ENCODE measurements around the gene KLK14.

KLK14 gene

DNA sequence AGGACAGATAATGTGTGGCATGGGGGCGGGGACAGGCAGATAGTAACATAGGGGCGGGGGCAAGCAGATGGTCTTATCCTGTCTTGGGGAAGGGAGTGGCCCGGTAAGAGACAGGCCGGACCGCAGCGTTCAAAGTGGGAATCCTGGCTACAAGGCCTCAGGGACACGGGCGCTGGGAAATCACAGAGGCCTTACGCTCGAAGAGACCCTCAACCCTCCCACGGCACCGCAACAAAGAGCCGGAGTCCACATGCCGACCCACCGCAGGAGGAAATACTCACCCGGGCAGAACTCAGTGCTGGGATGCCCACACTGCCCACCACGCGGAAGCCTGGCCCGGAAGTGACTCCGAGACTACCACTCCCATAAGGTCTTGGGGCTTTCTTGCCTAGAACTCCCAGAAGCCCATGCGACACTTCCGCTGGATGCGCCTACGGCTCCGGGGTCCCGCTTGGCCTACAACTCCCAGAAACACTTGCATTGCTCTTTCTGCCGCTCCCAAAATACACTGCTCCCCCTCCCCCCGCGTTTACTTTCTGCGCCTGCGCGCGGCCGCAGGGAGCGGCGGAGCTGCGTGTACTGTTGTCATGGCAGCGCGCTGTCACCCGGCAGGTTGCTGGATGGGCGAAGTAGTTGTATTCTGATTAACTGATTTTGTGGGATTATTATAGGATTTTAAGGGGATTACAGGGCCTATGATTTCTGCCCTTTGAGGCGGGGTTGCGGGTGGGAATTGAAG is 25.5 kb upstream of the KLK14 start, which contains the start of gene CTU1:
Gene CTU1 (minus strand): TSS at position 344 of the 739 bp plus-strand sequence. CDS start 3,840 bp downstream, outside the sequence.
- in situ Hi-C loops (cut with MboI; ENCODE audit: low sequenced_read_pairs), result no loop called here

GRCh38 chr19:51107406-51108065 is 24.8 kb upstream of the KLK14 start:
- in situ Hi-C loops (cut with MboI; ENCODE audit: low sequenced_read_pairs), result no loop called here

DNA sequence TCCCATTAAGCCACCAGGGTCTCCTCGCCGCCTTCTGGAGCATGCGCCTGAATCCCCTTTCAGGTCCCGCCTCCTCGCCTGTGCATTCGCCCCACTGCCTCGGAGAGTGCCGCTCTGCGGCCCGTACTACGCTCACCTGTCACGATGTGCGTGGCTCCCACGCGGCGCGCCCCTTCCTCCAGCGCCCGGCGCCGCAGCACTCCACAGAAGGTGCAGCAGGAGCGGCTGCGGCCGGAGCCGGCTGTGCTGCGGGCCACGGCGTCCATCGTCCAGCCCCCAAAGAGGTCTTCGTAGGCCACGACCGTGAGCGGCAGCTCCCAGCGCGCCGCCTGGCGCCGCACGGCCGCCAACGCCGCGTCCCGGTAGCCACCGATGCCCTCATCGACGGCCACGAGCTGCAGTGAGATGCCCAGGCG is 21.2 kb upstream of the KLK14 start:
- in situ Hi-C loops (cut with MboI; ENCODE audit: low sequenced_read_pairs), result no loop called here

DNA sequence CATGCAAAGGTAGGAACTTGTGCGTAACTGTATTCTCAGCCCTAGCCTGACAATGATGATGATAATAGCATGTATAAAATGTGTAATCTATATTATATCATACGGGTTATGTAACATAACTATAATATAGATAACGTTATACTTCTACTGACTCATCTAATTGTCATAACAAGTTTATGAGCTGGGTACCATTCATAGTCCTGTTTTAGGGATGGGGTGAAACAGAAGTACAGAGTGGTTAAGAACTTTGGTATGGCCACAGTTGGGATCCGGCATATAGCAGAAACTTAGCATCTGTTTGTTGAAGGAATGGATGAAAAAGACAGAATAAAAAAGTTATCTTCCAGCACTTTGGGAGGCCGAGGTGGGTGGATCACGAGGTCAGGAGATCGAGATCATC is 20.3 kb upstream of the KLK14 start:
- in situ Hi-C loops (cut with MboI; ENCODE audit: low sequenced_read_pairs), result no loop called here

GRCh38 chr19:51101171-51101865 is 18.6 kb upstream of the KLK14 start:
- in situ Hi-C loops (cut with MboI; ENCODE audit: low sequenced_read_pairs), result no loop called here

DNA sequence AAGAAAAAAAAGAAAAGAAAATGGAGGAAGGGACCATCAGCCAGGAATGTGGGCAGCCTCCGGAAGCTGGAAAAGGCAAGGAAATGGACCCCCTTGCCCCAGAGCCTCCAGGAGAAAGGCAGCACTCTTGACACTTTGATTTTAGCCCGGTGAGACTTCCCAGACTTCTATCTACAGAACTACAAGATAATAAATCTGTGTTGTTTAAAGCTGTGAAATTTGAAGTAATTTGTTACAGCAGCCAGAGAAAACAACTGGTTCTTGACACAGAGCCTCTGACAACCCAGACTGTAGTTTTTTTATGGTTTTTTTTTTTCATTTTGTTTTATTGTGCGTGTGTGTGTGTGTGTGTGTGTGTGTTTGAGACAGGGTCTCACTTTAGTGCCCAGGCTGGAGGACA is 17.9 kb upstream of the KLK14 start:
- in situ Hi-C loops (cut with MboI; ENCODE audit: low sequenced_read_pairs), result no loop called here

GRCh38 chr19:51099047-51099382 is 16.3 kb upstream of the KLK14 start:
- in situ Hi-C loops (cut with MboI; ENCODE audit: low sequenced_read_pairs), result no loop called here

- in situ Hi-C loops (cut with MboI; ENCODE audit: low sequenced_read_pairs), result no loop called here
Measured at GRCh38 chr19:51098365-51099046, 15.8 kb upstream of the KLK14 start.

DNA sequence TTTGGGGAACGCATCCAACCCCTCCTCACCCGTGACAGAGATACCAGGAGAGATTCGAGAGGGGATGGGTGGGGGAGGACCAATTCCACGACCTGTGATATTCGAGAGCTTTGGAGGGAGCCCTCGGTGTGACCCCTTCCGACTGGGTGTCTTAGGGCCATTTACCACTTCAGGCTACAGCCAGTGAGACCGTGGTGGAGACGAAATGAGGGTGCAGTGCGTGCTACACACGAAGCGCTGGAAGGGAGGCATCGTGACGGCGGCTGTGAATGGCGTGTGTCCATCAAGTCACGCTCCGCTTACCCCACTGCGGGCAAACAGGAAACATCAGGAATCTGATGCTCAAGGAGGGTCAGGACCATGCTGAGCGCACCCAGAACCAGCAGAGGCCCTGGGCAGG is 15.1 kb upstream of the KLK14 start:
- in situ Hi-C loops (cut with MboI; ENCODE audit: low sequenced_read_pairs), result no loop called here

DNA sequence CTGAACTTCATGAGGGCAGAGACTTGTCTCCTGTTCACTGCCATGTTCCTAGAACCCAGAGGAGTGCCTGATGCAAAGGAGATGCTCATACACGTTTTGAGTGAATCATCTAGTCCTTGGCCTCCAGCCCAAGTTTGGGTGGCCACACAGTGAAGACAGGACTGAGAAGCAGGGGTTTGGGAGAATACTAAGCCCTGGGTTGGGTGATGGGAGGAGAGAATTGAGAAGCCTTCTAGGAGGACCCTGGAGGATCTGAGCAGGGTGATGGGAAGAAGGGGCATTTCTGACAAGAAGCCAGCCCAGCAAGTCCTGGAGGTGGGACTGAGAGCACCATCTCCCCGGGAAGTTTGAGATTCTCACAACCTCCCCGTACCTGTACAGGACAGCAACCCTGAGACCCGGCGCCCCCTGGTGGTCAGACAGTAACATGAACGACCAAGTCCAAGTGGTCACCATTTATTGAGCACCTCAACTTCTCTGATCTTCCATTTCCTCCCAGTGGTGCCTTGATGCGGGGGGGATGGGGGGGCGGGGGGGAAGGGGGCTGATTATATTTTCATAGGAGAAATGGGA is 14.6 kb upstream of the KLK14 start:
- in situ Hi-C loops (cut with MboI; ENCODE audit: low sequenced_read_pairs), result no loop called here

GRCh38 chr19:51096473-51097165 is 13.9 kb upstream of the KLK14 start:
- in situ Hi-C loops (cut with MboI; ENCODE audit: low sequenced_read_pairs), result no loop called here

GRCh38 chr19:51094696-51095279 is 12.1 kb upstream of the KLK14 start:
- in situ Hi-C loops (cut with MboI; ENCODE audit: low sequenced_read_pairs), result no loop called here

DNA sequence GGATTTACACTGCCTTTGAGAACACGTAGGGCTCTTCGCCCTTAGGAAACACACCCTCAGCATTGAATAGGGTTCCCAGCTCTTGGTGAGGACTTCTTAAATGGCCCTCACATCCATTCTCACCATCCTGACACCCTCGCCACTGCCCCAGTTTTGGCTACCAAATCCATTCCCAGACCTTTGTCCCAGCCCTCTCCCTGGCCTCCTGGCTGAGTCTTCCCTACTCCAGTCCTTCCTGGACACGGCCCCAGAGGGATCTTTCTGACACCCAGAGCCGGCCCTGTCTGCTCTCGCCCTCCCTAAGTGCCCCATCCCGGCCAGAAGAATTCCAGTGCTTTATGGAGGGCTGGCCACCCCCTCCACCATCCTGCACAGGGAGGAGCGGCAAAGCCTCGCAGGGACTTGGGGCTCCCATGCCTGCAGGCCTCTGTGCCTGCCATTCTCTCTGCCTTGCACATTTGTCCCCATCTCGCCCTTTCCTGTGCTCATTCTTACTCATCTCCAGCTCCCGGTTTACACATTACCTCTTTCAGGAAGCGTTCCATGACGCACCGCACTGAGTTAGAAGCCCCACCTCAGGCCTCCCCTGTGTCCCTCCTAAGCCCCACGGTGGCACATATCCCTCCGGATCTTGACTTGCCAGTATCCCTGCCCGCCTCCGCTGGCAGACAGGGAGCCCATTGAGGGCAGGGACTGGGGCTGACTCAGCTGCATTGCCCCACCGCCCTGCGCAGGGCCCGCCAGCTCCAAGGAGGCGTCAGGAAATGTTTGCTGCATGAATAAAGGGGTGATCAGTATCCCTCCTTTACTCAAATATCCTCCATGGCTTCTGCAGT is 11.0 kb upstream of the KLK14 start:
- in situ Hi-C loops (cut with MboI; ENCODE audit: low sequenced_read_pairs), result no loop called here

DNA sequence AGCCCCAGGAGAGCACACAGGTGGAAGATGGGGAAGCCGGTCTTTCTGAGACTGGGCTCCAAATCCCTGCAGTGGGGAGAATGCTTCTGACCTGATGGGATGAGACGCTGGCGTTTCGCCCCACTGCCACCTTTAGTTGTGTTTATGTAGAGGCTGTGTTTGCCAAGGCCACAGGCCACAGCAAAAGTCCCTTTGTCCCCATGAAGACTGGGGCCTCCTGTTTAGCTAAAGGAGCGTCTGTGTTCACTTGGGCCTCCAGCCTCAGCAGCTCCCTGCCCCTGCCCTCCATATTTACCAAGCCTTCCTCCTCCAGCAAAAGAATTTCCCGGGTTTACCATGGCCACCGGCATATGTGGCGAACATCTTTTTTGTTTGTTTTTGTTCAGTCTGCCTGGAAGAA is 10.4 kb upstream of the KLK14 start:
- in situ Hi-C loops (cut with MboI; ENCODE audit: low sequenced_read_pairs), result no loop called here

DNA sequence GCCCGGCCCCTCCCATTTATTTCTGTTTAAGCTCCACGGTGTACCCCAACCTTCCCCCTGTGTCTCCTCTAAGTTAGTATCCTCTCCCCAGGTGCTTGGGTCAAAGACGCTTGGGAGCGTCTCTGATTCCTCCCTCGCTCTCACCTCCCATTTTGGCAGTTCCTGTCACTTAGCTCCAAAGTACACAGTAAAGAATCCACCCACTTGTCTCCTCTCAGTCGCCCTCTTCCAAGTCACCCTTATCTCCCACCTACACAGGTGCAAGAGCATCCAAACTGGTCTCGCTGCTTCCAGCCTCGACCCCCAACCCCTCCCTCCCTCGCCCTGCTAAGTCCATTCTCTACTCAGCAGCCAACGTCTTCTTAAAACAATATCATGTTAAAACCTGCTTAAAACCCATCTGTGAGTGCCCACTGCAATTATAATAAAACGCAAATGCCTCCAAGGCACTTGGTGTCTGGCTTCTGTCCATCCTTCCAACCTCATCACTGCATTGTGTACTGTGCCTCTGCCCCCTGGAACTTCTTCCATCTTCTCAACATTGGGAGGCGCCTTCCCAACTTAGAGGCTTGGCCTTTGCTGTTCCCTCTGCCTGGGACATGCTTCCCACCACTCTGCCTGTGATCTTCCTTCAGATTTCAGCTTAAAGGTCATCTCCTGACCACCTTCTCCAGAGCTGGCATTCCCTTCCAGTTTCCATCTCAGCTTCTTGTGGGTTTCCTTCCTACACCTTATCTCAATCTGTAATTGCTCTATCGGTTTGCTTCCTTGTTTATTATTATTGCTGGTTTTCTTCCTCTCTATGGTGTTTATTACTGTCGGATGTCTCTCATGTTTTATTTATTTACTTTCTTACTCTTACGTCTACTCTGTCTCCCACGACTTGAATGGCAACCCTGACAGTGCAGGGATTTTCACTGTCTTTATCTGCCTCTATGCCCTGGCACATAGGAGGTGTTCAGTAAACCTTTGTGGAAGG is 9.5 kb upstream of the KLK14 start:
- in situ Hi-C loops (cut with MboI; ENCODE audit: low sequenced_read_pairs), result no loop called here

DNA sequence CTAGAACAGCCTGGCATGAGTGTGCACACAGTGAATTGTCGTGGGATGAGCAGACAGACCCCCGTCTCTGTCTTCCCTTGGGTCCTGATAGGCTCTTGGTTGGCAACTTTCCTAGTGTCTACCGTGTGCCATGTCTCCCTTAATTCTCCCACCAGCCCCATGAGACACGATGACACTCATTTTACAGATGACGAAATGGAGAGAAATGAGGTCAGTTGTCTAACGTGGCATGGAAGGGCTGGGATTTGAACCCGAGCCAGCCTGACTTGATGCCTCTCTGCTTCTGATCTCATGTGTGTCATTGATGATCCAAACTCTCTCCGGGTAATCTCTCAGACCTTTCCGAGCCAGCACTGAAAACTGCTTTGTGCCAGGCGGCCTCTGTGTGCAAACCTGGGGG is 8.4 kb upstream of the KLK14 start:
- in situ Hi-C loops (cut with MboI; ENCODE audit: low sequenced_read_pairs), result no loop called here

DNA sequence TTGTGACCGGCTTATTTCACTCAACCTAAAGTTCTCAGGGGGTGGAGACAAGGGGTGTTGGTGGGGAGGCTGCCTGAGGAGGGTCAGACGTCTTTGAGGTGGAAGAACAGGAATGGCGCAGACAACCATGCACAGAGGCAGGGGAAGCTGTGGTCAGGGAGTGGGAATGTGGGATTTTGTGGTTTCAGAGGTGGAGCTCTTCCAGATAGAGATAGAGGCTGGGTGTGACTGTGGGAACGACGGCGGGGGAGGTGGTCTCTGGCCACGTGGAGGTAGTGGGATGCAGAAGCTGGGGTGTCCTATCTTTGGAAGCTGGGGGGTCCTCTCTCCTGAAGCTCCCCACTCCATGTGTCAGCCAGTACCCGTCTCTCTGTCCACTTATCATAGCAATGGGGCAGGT is 7.8 kb upstream of the KLK14 start:
- in situ Hi-C loops (cut with MboI; ENCODE audit: low sequenced_read_pairs), result no loop called here

GRCh38 chr19:51089786-51090185 is 7.1 kb upstream of the KLK14 start:
- in situ Hi-C loops (cut with MboI; ENCODE audit: low sequenced_read_pairs), result no loop called here
